GM12872 (cell line): ENCODE data around the gene DSTN.

ENCODE experiments used
- CTCF ChIP-seq: IDR thresholded peaks from 3 replicates; pipeline ENCODE4 v1.5.1; 2011; ENCODE audit warnings: low read depth, mild to moderate bottlenecking, low read length, moderate library complexity; ENCODE audit not compliant: insufficient read depth

Gene DSTN

DNA sequence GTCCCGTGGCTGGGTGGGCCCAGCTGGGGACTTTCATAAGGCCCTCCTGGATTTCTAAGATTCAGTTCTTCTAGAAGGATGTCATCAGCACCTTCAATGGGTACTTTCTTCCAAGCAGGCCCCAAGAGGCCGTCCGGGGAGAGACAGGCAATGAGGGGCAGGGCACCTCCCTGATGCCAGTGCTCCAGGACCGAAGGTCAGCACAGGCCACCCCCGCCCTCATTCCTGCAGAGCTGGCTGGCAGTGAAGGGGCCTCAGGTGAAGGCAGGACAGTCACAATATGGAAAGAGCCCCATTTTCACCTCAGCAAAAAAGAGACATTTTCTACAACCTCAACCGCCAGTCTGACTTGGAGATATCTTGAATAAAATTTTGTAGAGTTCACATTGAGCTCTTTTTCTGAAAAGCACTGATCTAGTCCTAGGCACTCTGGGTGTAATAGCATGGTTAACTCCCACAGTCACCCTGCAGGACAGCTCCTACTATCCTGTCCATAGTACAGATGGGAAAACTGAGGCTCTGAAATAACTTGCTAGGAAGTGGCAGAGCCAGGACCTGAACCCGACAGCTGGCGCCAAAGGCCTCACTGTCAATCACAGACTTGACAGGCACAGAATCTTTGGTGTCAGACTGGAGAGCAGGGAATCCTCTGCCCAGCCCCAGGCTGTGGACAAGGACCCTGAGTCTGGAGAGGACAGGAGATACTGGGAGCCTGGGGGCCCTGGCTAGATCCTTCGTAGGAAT lies 61.9 kb downstream of the DSTN start:
- no peak for TF ChIP-seq CTCF

GRCh38 chr20:17633221-17633849 lies 63.5 kb downstream of the DSTN start:
- no peak for TF ChIP-seq CTCF

GRCh38 chr20:17633850-17634500 lies 64.1 kb downstream of the DSTN start:
- TF ChIP-seq CTCF, result no peak

- TF ChIP-seq CTCF, result no peak
Measured at GRCh38 chr20:17634661-17635331, 64.9 kb downstream of the DSTN start.

- TF ChIP-seq CTCF, result no peak
Measured at GRCh38 chr20:17635332-17636244, 65.7 kb downstream of the DSTN start.

DNA sequence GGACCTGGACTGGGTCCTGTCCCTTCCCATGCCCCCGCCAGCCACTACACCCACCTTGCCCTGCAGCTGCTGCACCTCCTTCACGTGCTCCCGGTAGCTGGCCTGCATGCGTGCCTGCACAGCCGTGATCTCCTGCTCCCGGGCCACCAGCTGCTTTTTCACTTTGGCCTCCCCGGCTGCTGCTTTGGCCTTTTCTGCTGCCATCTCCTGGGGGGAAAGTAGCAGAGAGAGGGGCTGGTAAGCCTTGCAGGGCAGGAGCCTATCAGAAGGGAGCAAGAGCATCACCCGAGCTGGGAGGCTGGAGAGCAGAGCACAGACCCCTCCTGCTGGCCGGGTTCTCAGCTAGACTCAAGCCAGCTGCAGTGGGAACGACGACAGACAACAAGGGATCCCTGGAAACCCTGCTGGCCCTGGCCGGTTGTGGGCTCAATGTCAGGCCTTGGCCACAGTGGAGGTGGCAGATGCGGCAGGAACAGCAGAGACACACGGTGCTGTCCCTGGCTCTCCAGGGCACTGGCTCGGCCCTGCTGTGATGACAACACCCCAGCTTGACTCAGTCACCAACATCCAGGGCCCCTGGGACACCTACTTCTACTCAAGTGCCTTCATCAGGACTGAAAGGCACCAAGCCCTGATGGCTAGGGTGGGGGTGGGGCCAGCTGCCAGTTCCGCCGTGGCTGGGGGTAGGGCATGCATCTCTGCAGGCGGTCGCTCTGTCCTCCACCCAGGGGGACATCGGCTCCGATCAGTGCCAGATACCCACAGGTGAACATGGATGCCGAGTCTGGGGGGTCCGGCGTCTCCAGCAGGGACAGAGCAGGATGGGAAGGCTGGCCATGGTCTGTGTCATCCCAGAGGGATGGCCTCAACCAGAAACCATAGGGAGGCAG lies 66.9 kb downstream of the DSTN start:
- no peak for TF ChIP-seq CTCF
